Left kidney (tissue), 2 donors: ENCODE data around the gene TFRC. TPM values are rescaled to one million over a fixed set of nuclear protein-coding genes. Genes with fewer than 3 reads are reported as not detected.
"Not testable (repeated sequence)": the region's sequence is repeated elsewhere in the genome, so short reads cannot be mapped to it uniquely, and the experiment has no call there.

Source experiments
- DNase-seq: peaks from one replicate; pipeline ENCODE4 v3.0.0-alpha.2; 2013
- polyA plus RNA-seq: library from polyadenylated mRNA; unstranded; fragments of 120-200 nt; gene quantifications from one replicate; pipeline ENCODE4 v1.2.1, GENCODE V29; 2013; ENCODE audit not compliant: insufficient read length

Gene TFRC
- polyA plus RNA-seq, 1 donor, result 55.1 TPM

- DNase-seq, result not testable (repeated sequence)
Observed at GRCh38 chr3:196004359-196005052, 77.4 kb downstream of the TFRC start.

GRCh38 chr3:196003611-196004010 is 78.3 kb downstream of the TFRC start:
- DNase-seq, result no peak

GRCh38 chr3:196002721-196003120 is 79.2 kb downstream of the TFRC start:
- not testable (repeated sequence) for DNase-seq

GRCh38 chr3:196001240-196001639 is 80.7 kb downstream of the TFRC start:
- not testable (repeated sequence) for DNase-seq

- DNase-seq, result not testable (repeated sequence)
Observed at GRCh38 chr3:196000360-196000950, 81.4 kb downstream of the TFRC start.

GRCh38 chr3:195999896-196000295 is 82.0 kb downstream of the TFRC start:
- peak; percentile 5 for DNase-seq

Other genes starting within 250 kb of the TFRC start
- gene TNK2, start 173.5 kb downstream of the TFRC start, polyA plus RNA-seq, result 33.8 TPM
- gene ZDHHC19, start 129.3 kb upstream of the TFRC start, polyA plus RNA-seq, result not detected
- 18.0 TPM for gene SLC51A, start 134.4 kb upstream of the TFRC start, polyA plus RNA-seq
- gene PCYT1A, start 205.6 kb upstream of the TFRC start, polyA plus RNA-seq, result 51.3 TPM
- 42.9 TPM for gene DYNLT2B, start 236.2 kb upstream of the TFRC start, polyA plus RNA-seq